GM12878 (cell line): ENCODE data around the gene SRPK2. TPM values are rescaled to one million over a fixed set of nuclear protein-coding genes. Genes with fewer than 3 reads are reported as not detected.

Source experiments
- ATAC-seq: fragments of 200-7000 bp; cut with Tn5 transposase; 3 replicates; pipeline ENCODE4 v1.9.1; 2020; ENCODE audit warnings: mild to moderate bottlenecking, moderate library complexity
- BruUV-seq: library from RNA; stranded (reverse); fragments of 400-500 nt; replicated peaks from 2 replicates; lab custom pipeline; 2021; lab: Mats Ljungman, UMichigan
- CTCF ChIA-PET: fragments of 300-600 bp; sonication (Branson Sonifier 250); formaldehyde crosslinking; extraction: SDS; loops from one replicate; lab custom pipeline; 2021; ENCODE audit warnings: inconsistent platforms; lab: Yijun Ruan, JAX
- POLR2A ChIA-PET: fragments of 350-600 bp; formaldehyde crosslinking; extraction: SDS; loops from one replicate; lab custom pipeline; 2021; ENCODE audit warnings: inconsistent platforms; lab: Charles Lee
- RAD21 ChIA-PET: fragments of 300-600 bp; sonication (Branson Sonifier 250); formaldehyde crosslinking; loops from one replicate; lab custom pipeline; 2023; ENCODE audit warnings: antibody characterized with exemption; ENCODE audit not compliant: unreplicated experiment; lab: Charles Lee
- SMC1A ChIA-PET: fragments of 300-600 bp; sonication (Branson Sonifier 250); formaldehyde crosslinking; loops from one replicate; lab custom pipeline; 2023; ENCODE audit not compliant: unreplicated experiment, uncharacterized antibody; lab: Charles Lee
- DNase-seq: peaks from one replicate; pipeline ENCODE4 v3.0.0-alpha.2; 2011; ENCODE audit warnings: low read depth, low spot score
- FAIRE-seq: peaks from 3 replicates; lab custom pipeline; 2011; peaks lifted over from hg19 to GRCh38; lab: Jason Lieb, UNC
- H2AFZ ChIP-seq: 2 replicates; pipeline ENCODE4 v1.6.0; 2011; ENCODE audit warnings: low read depth, low read length, control low read depth; ENCODE audit not compliant: control insufficient read depth
- H3K27ac ChIP-seq: 2 replicates; pipeline ENCODE4 v1.5.1; 2011; ENCODE audit warnings: control low read depth; ENCODE audit not compliant: control insufficient read depth, insufficient read depth
- H3K27me3 ChIP-seq, 2 experiments: replicated peaks in 1 of 2; 2 replicates each; pipeline versions ENCODE4 v1.6.0 to v1.6.1; 2011; ENCODE audit warnings: low read length in 1 of 2; ENCODE audit not compliant: control insufficient read depth in 2 of 2, insufficient read depth in 2 of 2
- H3K36me3 ChIP-seq, 2 experiments: 2 replicates each; pipeline ENCODE4 v1.5.1; 2011; ENCODE audit warnings: low read length in 1 of 2; ENCODE audit not compliant: control insufficient read depth in 2 of 2, insufficient read depth in 2 of 2
- H3K4me1 ChIP-seq: 2 replicates; pipeline ENCODE4 v1.6.1; 2011; ENCODE audit warnings: mild to moderate bottlenecking, low read length, moderate library complexity, mixed read lengths; ENCODE audit not compliant: control insufficient read depth, insufficient read depth
- H3K4me2 ChIP-seq: 2 replicates; pipeline ENCODE4 v1.6.0; 2011; ENCODE audit warnings: control low read depth; ENCODE audit not compliant: control insufficient read depth, insufficient read depth
- H3K4me3 ChIP-seq: fragments of 200-600 bp; sonication (generic); 2 replicates; pipeline ENCODE4 v1.5.1; 2016
- H3K79me2 ChIP-seq: 2 replicates; pipeline ENCODE4 v1.6.0; 2011; ENCODE audit warnings: low read length; ENCODE audit not compliant: control insufficient read depth, insufficient read depth
- H3K9ac ChIP-seq: 2 replicates; pipeline ENCODE4 v1.8.0; 2011; ENCODE audit warnings: low read length, control low read depth, mixed read lengths; ENCODE audit not compliant: control insufficient read depth, insufficient read depth
- H3K9me3 ChIP-seq: replicated peaks from 3 replicates; pipeline ENCODE4 v1.5.1; 2011; ENCODE audit warnings: mild to moderate bottlenecking, low read length; ENCODE audit not compliant: control insufficient read depth, insufficient read depth
- H4K20me1 ChIP-seq: 2 replicates; pipeline ENCODE4 v1.6.0; 2011; ENCODE audit not compliant: control insufficient read depth, insufficient read depth
- BHLHE40 ChIP-seq, 2 experiments: fragments of 450-650 bp in 1 of 2; IDR thresholded peaks; 2 replicates each; pipeline ENCODE4 v1.6.1; 2011 to 2017; ENCODE audit warnings: low read depth in 2 of 2, borderline replicate concordance in 1 of 2, improper control_type of control experiment in 1 of 2, low read length in 1 of 2, mild to moderate bottlenecking in 1 of 2
- FOS ChIP-seq: IDR thresholded peaks from 3 replicates; pipeline ENCODE4 v1.6.1; 2011; ENCODE audit warnings: borderline replicate concordance; ENCODE audit not compliant: insufficient read length; ENCODE audit errors: extremely low read depth
- MEF2A ChIP-seq: IDR thresholded peaks from 2 replicates; pipeline ENCODE4 v1.6.1; 2011; ENCODE audit warnings: low read depth, mild to moderate bottlenecking, low read length, moderate library complexity; ENCODE audit not compliant: insufficient read depth
- NR2F1 ChIP-seq: fragments of 450-650 bp; conservative IDR thresholded peaks from 2 replicates; pipeline ENCODE4 v1.6.1; 2017; ENCODE audit warnings: mild to moderate bottlenecking
- POLR2A ChIP-seq: IDR thresholded peaks from 2 replicates; pipeline ENCODE4 v1.6.1; 2011; ENCODE audit warnings: low read depth, mild to moderate bottlenecking, low read length
- POLR2AphosphoS5 ChIP-seq: IDR thresholded peaks from 2 replicates; pipeline ENCODE4 v1.6.1; 2011; ENCODE audit warnings: mild to moderate bottlenecking, low read length, inconsistent platforms
- TCF12 ChIP-seq: IDR thresholded peaks from 2 replicates; pipeline ENCODE4 v1.6.1; 2011; ENCODE audit warnings: low read depth, mild to moderate bottlenecking, low read length
- WRNIP1 ChIP-seq: IDR thresholded peaks from 2 replicates; pipeline ENCODE4 v1.6.1; 2011; ENCODE audit warnings: low read depth, low read length, improper control_type of control experiment, borderline replicate concordance
- WGBS: methylation state at CpG from one replicate; pipeline ENCODE4 v1.1.6; 2016; ENCODE audit warnings: low lambda C conversion rate; ENCODE audit not compliant: insufficient replicate concordance, insufficient coverage; ENCODE audit errors: missing lambda C conversion rate; 5-methylcytosine and 5-hydroxymethylcytosine counted together
- in situ Hi-C: fragments of 300-500 bp; cut with MboI; formaldehyde crosslinking; loops from 9 replicates; pipeline ENCODE4 v1.14.3; 2018; ENCODE audit warnings: mixed read lengths
- intact Hi-C: fragments of 100-400 bp; cut with micrococcal nuclease; formaldehyde crosslinking; loops from one replicate; pipeline ENCODE4 v1.14.2; 2022; ENCODE audit not compliant: unreplicated experiment
- polyA plus RNA-seq, 11 experiments: library from polyadenylated mRNA; depleted of rRNA in 4 of 11; unstranded in 6 of 11; stranded (reverse) in 5 of 11; fragments of >200 nt; fragmentation: Nextera tagmentation in 4 of 11; fragmentation: Illumina TruSeq in 1 of 11; extraction: Ambion mirVana in 4 of 11; extraction: Trizol in 1 of 11; gene quantifications; 1 replicate in 1 of 11; 2 replicates in 10 of 11; pipeline versions ENCODE4 v1.2.1 to v1.2.3, GENCODE V29; 2011 to 2016; ENCODE audit warnings: inconsistent platforms in 2 of 11, missing spikeins in 2 of 11, low read depth in 1 of 11
- total RNA-seq, 4 experiments: library from RNA; depleted of rRNA in 3 of 4; stranded (reverse); fragments of >200 nt in 3 of 4; fragmentation: Illumina TruSeq in 1 of 4; extraction: Trizol in 1 of 4; gene quantifications; 2 replicates each; pipeline versions ENCODE4 v1.2.1 to v1.2.3, GENCODE V29; 2013 to 2021
- TF ChIP-seq, protein P1 (sequence below): fragments of 450-650 bp; IDR thresholded peaks from 2 replicates; pipeline ENCODE4 v1.6.1; 2016; ENCODE audit warnings: mild to moderate bottlenecking
- TF ChIP-seq, protein P2 (sequence below): IDR thresholded peaks from 2 replicates; pipeline ENCODE4 v1.6.1; 2011; ENCODE audit warnings: low read depth, low read length, improper control_type of control experiment, borderline replicate concordance
- TF ChIP-seq, protein P3 (sequence below): fragments of 450-650 bp; IDR thresholded peaks from 2 replicates; pipeline ENCODE4 v1.6.1; 2017; ENCODE audit warnings: mild to moderate bottlenecking, moderate library complexity

Gene SRPK2
- total and polyA plus RNA-seq, 10 of the 15 experiments (the other 5 are each of a cell fraction or from before 2014, with no cell fraction given), result 13.2 to 32.8 (median 24.5) TPM

DNA sequence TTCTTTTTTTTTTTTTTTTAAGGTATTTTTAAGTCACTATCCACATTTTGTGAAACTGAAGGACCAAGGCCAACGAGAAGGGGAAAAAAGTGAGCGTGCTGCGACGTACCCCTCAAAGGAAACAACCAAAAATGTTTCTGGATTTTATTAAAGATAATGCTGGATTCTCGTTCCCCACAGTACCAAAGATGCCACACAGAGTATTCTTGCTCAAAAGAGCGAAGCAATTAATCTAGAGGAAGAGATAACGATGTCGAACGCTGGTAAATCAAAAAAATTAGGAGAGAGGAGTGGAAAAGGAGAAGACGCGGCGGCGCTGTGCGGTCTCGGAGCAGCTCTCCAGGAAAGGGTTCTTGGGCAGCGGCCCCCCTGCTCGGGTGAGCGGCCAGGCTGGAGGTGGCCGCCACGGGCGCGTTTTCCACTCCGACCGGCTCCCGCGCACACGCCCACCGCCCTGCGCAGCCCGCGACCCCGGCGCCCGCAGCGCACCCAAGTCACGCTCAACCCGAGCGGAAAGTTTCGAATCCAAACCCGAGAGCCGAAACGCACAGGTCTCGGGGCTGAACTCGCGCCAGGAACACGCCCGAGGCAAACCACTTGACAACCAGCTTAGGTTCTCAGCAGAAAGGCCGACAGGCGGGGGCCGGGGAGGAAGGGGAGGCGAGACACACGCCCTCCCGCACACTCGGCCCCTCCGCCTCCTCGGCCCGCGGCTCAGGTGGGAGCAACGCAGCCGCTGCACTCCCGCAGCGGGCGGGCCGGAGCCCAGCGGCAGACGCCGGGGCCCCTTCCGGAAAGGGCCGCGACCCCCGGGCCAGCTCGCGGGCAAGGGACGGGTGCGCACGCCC lies 989 bp downstream of the SRPK2 start (continued):
- TF ChIP-seq POLR2A (peak; percentile 16; the same call in 1 of the 2 replicates), BHLHE40 (IDR thresholded peaks at IDR 0.05; ENCODE audit: borderline replicate concordance in 1 of 2, low read depth in 2 of 2, low read length in 1 of 2) (peak; percentile 38 to 57; a peak in 3 of 4 replicates), NR2F1 (peak; percentile 77)
- TF ChIP-seq, protein P1, sequence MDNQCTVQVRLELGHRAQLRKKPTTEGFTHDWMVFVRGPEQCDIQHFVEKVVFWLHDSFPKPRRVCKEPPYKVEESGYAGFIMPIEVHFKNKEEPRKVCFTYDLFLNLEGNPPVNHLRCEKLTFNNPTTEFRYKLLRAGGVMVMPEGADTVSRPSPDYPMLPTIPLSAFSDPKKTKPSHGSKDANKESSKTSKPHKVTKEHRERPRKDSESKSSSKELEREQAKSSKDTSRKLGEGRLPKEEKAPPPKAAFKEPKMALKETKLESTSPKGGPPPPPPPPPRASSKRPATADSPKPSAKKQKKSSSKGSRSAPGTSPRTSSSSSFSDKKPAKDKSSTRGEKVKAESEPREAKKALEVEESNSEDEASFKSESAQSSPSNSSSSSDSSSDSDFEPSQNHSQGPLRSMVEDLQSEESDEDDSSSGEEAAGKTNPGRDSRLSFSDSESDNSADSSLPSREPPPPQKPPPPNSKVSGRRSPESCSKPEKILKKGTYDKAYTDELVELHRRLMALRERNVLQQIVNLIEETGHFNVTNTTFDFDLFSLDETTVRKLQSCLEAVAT, result peak; percentile 39; the same call in 1 of the 2 replicates
- TF ChIP-seq, protein P2, sequence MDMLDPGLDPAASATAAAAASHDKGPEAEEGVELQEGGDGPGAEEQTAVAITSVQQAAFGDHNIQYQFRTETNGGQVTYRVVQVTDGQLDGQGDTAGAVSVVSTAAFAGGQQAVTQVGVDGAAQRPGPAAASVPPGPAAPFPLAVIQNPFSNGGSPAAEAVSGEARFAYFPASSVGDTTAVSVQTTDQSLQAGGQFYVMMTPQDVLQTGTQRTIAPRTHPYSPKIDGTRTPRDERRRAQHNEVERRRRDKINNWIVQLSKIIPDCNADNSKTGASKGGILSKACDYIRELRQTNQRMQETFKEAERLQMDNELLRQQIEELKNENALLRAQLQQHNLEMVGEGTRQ, result no peak

DNA sequence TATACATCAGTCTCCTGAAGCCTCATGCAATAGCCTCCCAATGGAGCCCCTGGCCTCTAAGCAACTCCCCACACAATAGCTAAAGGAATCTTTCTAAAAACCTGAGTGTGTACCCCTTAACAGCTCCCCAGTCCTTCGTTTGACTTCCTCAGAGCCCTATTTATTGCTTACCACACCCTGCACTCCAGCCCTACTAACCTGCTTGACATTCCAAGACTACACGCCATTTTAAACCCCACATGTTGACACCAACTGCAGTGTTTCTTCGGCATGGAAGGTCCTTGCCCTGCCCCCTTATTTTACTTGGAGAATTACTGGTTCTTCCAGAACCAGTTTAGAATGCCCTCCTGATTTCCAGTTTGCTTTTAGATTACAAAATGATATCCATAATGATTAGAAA lies 10.8 kb downstream of the SRPK2 start:
- in situ Hi-C loops (no loop called here), intact Hi-C loops (no loop called here)
- SMC1A ChIA-PET, result interaction anchor here (1.0 to 1.1 kb wide), 3 partner anchors 9 to 32 kb away, joined by 3 read pairs; no protein-coding TSS in a partner anchor
- no peak for DNase-seq
- ATAC-seq, result no peak
- FAIRE-seq, result no peak
- RAD21 ChIA-PET, result no interaction called here
- H3K4me3 ChIP-seq, result no peak overlapping the region
- H3K27me3 ChIP-seq, result no peaks in the 10 kb centered on the region
- CTCF ChIA-PET, result no interaction called here
- H2AFZ ChIP-seq, result no peak overlapping the region
- no peak overlapping the region for H3K4me2 ChIP-seq
- H3K4me1 ChIP-seq, result no peaks in the 10 kb centered on the region
- H3K27ac ChIP-seq, result no peak overlapping the region
- no peaks in the 10 kb centered on the region; the same call in 1 of the 2 replicates for H3K79me2 ChIP-seq
- POLR2A ChIA-PET, result interaction anchor here (1.9 kb wide), 1 partner anchor 10 kb away, joined by 7 read pairs; the partner anchor contains the start of gene SRPK2
- no peaks in the 10 kb centered on the region for H3K9me3 ChIP-seq
- no peaks in the 10 kb centered on the region for H3K36me3 ChIP-seq
- H3K9ac ChIP-seq, result no peak overlapping the region
- 97% methylated on average over 3 of the region's 3 CpGs for WGBS
- TSS peak; percentile 47 for BruUV-seq
- no peaks in the 10 kb centered on the region for H4K20me1 ChIP-seq
- TF ChIP-seq MEF2A (no peak), TCF12 (no peak), WRNIP1 (no peak), FOS (no peak), POLR2AphosphoS5 (no peak)
- TF ChIP-seq, protein P3, sequence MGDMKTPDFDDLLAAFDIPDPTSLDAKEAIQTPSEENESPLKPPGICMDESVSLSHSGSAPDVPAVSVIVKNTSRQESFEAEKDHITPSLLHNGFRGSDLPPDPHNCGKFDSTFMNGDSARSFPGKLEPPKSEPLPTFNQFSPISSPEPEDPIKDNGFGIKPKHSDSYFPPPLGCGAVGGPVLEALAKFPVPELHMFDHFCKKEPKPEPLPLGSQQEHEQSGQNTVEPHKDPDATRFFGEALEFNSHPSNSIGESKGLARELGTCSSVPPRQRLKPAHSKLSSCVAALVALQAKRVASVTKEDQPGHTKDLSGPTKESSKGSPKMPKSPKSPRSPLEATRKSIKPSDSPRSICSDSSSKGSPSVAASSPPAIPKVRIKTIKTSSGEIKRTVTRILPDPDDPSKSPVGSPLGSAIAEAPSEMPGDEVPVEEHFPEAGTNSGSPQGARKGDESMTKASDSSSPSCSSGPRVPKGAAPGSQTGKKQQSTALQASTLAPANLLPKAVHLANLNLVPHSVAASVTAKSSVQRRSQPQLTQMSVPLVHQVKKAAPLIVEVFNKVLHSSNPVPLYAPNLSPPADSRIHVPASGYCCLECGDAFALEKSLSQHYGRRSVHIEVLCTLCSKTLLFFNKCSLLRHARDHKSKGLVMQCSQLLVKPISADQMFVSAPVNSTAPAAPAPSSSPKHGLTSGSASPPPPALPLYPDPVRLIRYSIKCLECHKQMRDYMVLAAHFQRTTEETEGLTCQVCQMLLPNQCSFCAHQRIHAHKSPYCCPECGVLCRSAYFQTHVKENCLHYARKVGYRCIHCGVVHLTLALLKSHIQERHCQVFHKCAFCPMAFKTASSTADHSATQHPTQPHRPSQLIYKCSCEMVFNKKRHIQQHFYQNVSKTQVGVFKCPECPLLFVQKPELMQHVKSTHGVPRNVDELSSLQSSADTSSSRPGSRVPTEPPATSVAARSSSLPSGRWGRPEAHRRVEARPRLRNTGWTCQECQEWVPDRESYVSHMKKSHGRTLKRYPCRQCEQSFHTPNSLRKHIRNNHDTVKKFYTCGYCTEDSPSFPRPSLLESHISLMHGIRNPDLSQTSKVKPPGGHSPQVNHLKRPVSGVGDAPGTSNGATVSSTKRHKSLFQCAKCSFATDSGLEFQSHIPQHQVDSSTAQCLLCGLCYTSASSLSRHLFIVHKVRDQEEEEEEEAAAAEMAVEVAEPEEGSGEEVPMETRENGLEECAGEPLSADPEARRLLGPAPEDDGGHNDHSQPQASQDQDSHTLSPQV, result no peak
